GM20000 (cell line): ENCODE data around the gene MOGAT3.

Experiments used
- DNase-seq: peaks from one replicate; pipeline ENCODE4 v3.0.0; 2012; ENCODE audit warnings: low spot score
- CTCF ChIP-seq: IDR thresholded peaks from 2 replicates; pipeline ENCODE4 v1.5.1; 2012; ENCODE audit warnings: mild to moderate bottlenecking, control low read depth; ENCODE audit errors: extremely low read depth, missing control alignments

MOGAT3 gene

GRCh38 chr7:101186844-101187428 lies 13.9 kb downstream of the MOGAT3 start:
- DNase-seq, result no peak
- TF ChIP-seq CTCF, result no peak

- TF ChIP-seq CTCF, result no peak
- DNase-seq, result no peak
These were observed 14.6 kb downstream of the MOGAT3 start for GRCh38 chr7:101186194-101186593.

DNA sequence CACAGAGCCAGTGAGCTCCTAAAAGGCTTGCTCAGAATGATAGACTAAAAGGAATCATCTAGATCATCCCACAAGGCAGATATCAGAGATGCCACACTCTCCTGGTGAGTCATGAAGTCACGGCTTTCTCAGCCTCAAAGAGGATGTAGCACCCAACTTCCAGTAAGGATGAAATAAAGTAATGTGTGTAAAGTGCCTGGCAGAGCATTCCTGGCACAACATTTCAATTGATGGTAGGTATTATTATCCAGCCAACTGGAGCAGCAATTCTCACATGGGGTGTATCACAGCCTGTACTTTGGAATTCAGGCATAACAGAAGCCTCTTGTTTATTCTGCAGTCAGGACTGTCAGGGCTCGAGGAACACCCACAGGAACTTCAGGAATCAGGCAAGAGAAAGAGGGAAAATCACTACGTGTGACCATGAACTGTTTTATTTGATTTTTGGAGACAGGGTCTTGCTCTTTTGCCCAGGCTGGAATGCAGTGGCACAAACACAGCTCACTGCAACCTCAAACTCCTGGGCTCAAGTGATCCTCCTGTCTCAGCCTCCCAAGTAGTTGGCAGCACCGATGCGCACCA lies 15.5 kb downstream of the MOGAT3 start:
- no peak for DNase-seq
- no peak for TF ChIP-seq CTCF

GRCh38 chr7:101180130-101180755 lies 20.6 kb downstream of the MOGAT3 start, which contains the start of gene NAT16:
NAT16 (minus strand) TSS chr7:101180293; CDS start chr7:101174807, 5,486 bp downstream.
- no peak for TF ChIP-seq CTCF
- no peak for DNase-seq

DNA sequence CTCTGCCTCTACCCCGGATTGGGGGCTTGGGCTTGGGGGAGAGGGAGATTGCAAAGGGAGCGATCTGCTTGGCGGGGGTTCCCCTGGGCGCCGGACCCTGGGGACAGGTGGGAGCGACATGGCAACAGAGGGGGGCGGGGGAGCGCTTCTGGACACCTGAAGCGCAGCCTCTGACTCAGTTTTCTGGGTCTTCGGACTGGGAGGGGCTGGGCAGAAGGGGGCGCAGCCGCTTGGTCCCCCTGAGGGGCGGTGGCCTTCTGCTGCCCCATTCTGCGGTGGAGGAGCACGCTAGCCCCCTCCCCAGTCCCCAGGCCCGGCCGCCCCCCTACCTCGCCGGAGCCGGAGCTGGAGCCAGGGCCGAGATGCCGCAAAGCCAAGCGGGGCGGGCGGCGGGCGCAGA lies 21.1 kb downstream of the MOGAT3 start:
- DNase-seq, result no peak
- no peak for TF ChIP-seq CTCF

DNA sequence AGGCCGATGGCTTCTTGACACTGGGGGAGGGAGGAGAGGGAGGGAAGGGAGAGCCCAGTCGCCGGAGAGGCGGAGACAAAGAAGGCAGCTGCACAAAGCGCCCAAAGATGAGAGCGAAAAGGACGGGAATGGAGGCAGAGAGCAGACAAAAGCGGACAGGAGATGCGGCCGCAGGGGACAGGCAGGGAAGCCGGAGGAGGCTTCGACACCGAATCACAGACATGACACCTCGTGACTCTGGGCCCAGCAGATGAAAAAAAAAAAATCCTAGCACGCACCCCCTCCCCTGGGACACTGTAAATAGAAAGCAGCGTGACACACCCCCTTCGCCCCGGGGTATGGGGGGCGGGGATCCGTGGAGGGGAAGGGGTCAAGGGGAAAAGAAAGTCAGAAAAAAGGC lies 21.7 kb downstream of the MOGAT3 start:
- DNase-seq, result no peak
- no peak for TF ChIP-seq CTCF

- DNase-seq, result no peak
- TF ChIP-seq CTCF, result no peak
These were observed 23.2 kb downstream of the MOGAT3 start for GRCh38 chr7:101177644-101178043.
